Colonic mucosa (tissue), 4 donors: ENCODE data around the gene OVOL2. TPM values are rescaled to one million over a fixed set of nuclear protein-coding genes. Genes with fewer than 3 reads are reported as not detected.
"Not testable (repeated sequence)": the region's sequence is repeated elsewhere in the genome, so short reads cannot be mapped to it uniquely, and the experiment has no call there.

Experiments
- DNase-seq: peaks from one replicate; pipeline ENCODE4 v3.0.0-alpha.2; 2020
- H3K27ac ChIP-seq: fragments of 200-600 bp; one replicate; pipeline ENCODE4 v1.8.0; 2021
- H3K27me3 ChIP-seq: fragments of 200-600 bp; one replicate; pipeline ENCODE4 v1.8.0; 2021
- H3K36me3 ChIP-seq: fragments of 200-600 bp; one replicate; pipeline ENCODE4 v1.8.0; 2021
- H3K4me1 ChIP-seq: fragments of 200-600 bp; one replicate; pipeline ENCODE4 v1.8.0; 2021; ENCODE audit warnings: mild to moderate bottlenecking
- H3K4me3 ChIP-seq: fragments of 200-600 bp; one replicate; pipeline ENCODE4 v1.8.0; 2021
- H3K9ac ChIP-seq, 2 donors: one replicate each; pipeline ENCODE4 v1.7.0; 2013; ENCODE audit warnings: control low read depth in 2 of 2, low read depth in 2 of 2, low read length in 2 of 2
- H3K9me3 ChIP-seq: fragments of 200-600 bp; one replicate; pipeline ENCODE4 v1.8.0; 2021
- intact Hi-C: fragments of 100-400 bp; cut with DNase I; formaldehyde crosslinking; loops from one replicate; pipeline ENCODE4 v1.14.1; 2022
- total RNA-seq, 2 donors: library from RNA; stranded (reverse); fragmentation: NEBNext Ultra II Directional in 1 of 2; extraction: Animal tissue kit (Norgen Biotek cat#: 25700) in 1 of 2; gene quantifications; one replicate each; pipeline ENCODE4 v1.2.1, GENCODE V29; 2021
- TF ChIP-seq, protein P1 (sequence below): fragments of 200-600 bp; IDR thresholded peaks from one replicate; pipeline ENCODE4 v1.8.0; 2022; ENCODE audit warnings: antibody characterized with exemption, mild to moderate bottlenecking
- donor health status: healthy.
- donor health status: DM: no; HTN: no; CAD: no.
- donor health status: DM: no; HTN: no; CAD: no.

Gene OVOL2
- 10 to 100 TPM; 13.5 to 22.8 TPM for total RNA-seq

DNA sequence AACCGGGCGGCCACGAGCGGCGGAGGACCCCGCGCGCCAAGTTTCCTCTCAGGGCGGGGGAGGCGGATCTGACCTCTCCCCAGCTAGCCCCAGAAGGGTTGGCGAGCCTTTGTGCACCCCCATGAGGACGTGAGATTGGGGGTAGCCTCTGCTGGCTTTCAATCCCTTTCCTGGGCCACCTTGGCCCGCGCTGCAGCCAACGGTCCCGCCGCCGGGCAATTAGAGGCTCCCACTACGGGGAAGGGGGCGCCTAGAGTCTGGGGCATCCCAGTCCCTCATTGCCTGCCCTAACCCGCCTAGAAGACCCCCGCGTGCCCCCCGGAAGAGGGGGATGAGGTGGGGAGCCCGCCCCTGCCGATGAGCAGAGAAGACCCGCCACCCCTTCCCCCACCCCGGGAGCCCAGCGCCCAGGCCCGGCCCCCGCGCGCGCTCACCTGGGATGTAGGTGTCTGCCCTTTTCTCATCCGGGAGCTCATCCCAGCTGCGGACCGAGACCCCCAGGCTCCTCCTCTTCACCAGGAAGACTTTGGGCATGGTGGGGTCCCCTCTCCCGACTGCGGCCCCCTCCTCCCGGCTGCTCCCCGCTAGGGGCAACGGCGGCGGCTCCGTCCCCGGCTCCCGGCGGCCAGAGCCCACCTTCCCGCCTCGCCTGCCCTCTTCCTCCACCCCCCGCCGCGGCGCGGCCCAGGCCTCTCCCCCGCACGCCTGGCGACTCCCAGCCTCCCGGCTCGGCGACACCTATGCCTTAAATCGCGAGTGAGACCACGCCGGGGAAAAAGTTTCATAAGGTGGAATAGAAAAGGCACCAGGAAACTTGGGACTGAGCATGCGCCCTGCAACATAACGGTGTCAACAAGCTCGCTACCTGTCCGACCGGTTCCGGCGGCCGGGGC is at the start of gene OVOL2:
Gene OVOL2 (minus strand): TSS at position 816 of the 893 bp plus-strand sequence. CDS start 282 bp downstream, at position 534.
- TF ChIP-seq, protein P1, sequence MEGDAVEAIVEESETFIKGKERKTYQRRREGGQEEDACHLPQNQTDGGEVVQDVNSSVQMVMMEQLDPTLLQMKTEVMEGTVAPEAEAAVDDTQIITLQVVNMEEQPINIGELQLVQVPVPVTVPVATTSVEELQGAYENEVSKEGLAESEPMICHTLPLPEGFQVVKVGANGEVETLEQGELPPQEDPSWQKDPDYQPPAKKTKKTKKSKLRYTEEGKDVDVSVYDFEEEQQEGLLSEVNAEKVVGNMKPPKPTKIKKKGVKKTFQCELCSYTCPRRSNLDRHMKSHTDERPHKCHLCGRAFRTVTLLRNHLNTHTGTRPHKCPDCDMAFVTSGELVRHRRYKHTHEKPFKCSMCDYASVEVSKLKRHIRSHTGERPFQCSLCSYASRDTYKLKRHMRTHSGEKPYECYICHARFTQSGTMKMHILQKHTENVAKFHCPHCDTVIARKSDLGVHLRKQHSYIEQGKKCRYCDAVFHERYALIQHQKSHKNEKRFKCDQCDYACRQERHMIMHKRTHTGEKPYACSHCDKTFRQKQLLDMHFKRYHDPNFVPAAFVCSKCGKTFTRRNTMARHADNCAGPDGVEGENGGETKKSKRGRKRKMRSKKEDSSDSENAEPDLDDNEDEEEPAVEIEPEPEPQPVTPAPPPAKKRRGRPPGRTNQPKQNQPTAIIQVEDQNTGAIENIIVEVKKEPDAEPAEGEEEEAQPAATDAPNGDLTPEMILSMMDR = no peak
- peaks cover 23% of the 10 kb centered on the region for H3K27me3 ChIP-seq
- peak within 1 kb of the TSS; percentile 84 to 89 for H3K9ac ChIP-seq
- H3K4me1 ChIP-seq = peaks cover 3% of the 10 kb centered on the region
- peak within 1 kb of the TSS; percentile 63 for H3K4me3 ChIP-seq
- H3K9me3 ChIP-seq = no peaks in the 10 kb centered on the region
- intact Hi-C loops = no loop called here
- peak within 1 kb of the TSS; percentile 93 for H3K27ac ChIP-seq
- DNase-seq = peak; percentile 95
- no peaks in the 10 kb centered on the region for H3K36me3 ChIP-seq

DNA sequence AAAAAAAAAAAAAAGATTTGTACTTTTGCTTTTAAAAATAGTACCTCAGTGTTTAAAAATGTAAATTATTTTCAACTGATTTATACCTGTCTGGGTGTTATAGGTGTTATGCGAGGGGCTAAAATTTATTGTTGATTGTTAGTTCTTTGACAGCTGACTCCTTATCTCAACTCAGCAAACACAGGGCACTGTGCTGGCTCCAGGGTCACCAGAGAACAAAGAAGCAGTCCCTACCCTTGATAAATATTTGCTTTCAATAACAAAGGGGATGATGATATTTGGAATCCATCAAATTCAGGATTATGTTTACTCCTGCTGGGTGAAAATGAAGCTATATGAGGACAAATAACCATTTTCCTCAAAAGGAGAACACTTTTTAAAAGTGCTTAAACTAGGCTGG is 45.8 kb upstream of the OVOL2 start:
- intact Hi-C loops = no loop called here
- TF ChIP-seq, protein P1 = no peak
- no peak overlapping the region for H3K4me3 ChIP-seq
- H3K4me1 ChIP-seq = no peaks in the 10 kb centered on the region
- DNase-seq = no peak
- H3K9me3 ChIP-seq = no peaks in the 10 kb centered on the region
- H3K27me3 ChIP-seq = no peaks in the 10 kb centered on the region
- no peak overlapping the region for H3K9ac ChIP-seq
- H3K36me3 ChIP-seq = no peaks in the 10 kb centered on the region
- H3K27ac ChIP-seq = no peak overlapping the region

DNA sequence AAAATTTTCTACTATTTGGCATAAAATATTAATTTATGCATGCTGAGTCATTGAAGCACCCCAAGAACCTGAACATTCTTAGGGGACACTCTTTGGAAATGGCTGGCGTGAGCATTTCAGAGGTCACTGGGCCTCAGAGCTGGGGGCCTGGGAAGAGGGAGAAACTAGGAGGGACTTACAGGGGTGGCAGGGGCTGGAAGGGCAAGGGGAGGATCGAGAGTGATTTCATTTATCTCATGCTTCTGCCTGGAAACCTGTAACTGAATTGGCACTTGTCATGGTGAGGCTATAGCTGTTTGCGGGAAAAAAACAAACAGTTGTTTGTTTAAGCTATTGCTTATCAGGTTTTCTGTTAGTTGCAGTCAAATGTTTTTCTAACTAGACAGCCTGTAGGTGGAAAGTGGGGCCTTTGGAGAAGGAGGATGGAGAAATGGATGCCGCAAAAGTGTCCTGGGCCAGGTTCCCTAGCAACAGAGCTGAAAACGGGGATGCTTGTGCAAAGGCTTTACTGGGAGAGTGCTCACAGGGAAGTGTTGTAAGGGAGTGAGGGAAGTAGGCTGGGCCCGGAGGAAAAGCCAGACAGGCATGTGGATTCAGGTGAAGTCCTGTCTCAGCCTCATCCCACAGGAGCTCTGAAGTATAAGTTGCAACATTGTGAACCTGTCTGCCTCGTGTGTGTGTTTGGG is 43.6 kb upstream of the OVOL2 start:
- Histone ChIP-seq H3K36me3 (no peaks in the 10 kb centered on the region), H3K9me3 (no peaks in the 10 kb centered on the region), H3K4me1 (no peaks in the 10 kb centered on the region), H3K27ac (no peak overlapping the region), H3K27me3 (no peaks in the 10 kb centered on the region), H3K9ac (no peak overlapping the region), H3K4me3 (no peak overlapping the region)
- intact Hi-C loops = no loop called here
- DNase-seq = no peak
- TF ChIP-seq, protein P1 = no peak

DNA sequence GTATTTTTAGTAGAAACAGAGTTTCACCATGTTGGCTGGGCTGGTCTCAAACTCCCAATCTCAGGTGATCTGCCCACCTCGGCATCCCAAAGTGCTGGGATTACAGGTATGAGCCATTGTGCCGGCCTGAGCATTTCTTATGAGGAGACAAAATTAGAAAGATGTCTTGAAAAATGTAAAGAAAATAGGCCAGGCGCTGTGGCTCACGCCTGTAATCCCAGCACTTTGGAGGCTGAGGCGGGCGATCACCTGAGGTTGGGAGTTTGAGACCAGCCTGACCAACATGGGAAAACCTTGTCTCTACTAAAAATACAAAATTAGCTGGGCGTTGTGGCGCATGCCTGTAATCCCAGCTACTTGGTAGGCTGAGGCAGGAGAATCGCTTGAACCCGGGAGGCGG is 42.9 kb upstream of the OVOL2 start:
- H3K4me3 ChIP-seq, H3K9me3 ChIP-seq, DNase-seq, H3K9ac ChIP-seq, H3K27ac ChIP-seq, H3K36me3 ChIP-seq, intact Hi-C loops, H3K4me1 ChIP-seq, H3K27me3 ChIP-seq: not testable (repeated sequence)

DNA sequence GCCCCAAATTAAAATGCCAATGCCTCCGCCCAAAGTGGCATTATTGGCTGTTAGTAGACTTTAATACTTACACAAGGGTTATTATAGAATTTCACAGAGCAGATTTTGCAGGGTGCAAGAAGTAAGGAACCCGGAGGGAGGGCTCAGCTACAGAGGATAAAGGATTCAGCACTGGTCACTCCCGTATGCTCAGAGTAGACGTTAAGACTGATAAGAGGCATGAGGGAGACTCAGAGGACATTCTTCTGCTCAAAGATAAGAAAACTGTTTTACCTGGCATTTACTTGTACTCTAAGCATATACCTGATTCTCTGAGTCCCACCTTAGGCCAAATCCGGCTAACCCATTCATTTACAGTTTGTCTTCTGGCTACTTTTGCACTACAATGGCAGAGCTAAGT is 36.5 kb upstream of the OVOL2 start:
- no peaks in the 10 kb centered on the region for H3K27me3 ChIP-seq
- no peak overlapping the region for H3K4me3 ChIP-seq
- no peak overlapping the region for H3K9ac ChIP-seq
- H3K36me3 ChIP-seq = no peaks in the 10 kb centered on the region
- no peak for DNase-seq
- TF ChIP-seq, protein P1 = no peak
- intact Hi-C loops = no loop called here
- no peaks in the 10 kb centered on the region for H3K4me1 ChIP-seq
- H3K9me3 ChIP-seq = no peaks in the 10 kb centered on the region
- H3K27ac ChIP-seq = no peak overlapping the region

DNA sequence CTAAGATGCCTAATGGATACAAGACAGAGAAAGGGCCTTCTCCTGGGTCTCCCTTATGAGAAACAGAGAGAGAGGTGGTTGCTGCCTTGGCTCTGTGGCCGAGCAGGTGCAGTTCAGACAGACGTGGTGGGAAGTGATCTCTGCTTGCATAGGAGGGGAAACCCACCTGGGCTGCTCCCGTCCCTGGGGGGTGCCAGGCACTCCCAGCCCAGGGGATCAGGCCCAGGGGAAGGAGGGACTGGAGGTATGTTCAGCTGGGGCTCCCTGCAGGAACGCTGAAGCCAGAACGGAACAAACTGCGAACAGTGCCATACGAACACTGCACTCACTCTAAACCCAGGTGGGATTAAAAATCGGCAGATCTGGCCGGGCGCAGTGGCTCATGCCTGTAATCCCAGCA is 35.7 kb upstream of the OVOL2 start:
- H3K36me3 ChIP-seq = no peaks in the 10 kb centered on the region
- no peak overlapping the region for H3K27ac ChIP-seq
- TF ChIP-seq, protein P1 = no peak
- H3K9ac ChIP-seq = no peak overlapping the region
- no peaks in the 10 kb centered on the region for H3K4me1 ChIP-seq
- H3K27me3 ChIP-seq = no peaks in the 10 kb centered on the region
- DNase-seq = no peak
- intact Hi-C loops = no loop called here
- no peak overlapping the region for H3K4me3 ChIP-seq
- H3K9me3 ChIP-seq = no peaks in the 10 kb centered on the region
